GM21423 (cell line): ENCODE results near the gene FAF1.

ENCODE experiments used
- ATAC-seq: cut with Tn5 transposase; IDR thresholded peaks from one replicate; pipeline ENCODE4 v1.9.1; 2021; ENCODE audit warnings: mild to moderate bottlenecking, moderate library complexity; ENCODE audit not compliant: unreplicated experiment

The FAF1 gene

GRCh38 chr1:50658459-50659076 lies 301.5 kb downstream of the FAF1 start:
- ATAC-seq, result no peak

- ATAC-seq, result no peak
These were observed 303.1 kb downstream of the FAF1 start for GRCh38 chr1:50656931-50657330.

GRCh38 chr1:50651476-50652263 lies 308.4 kb downstream of the FAF1 start:
- ATAC-seq, result no peak

GRCh38 chr1:50646526-50646925 lies 313.5 kb downstream of the FAF1 start:
- no peak for ATAC-seq

- ATAC-seq, result no peak
These were observed 314.9 kb downstream of the FAF1 start for GRCh38 chr1:50645139-50645538.

GRCh38 chr1:50644447-50645105 lies 315.5 kb downstream of the FAF1 start:
- ATAC-seq, result no peak

GRCh38 chr1:50637460-50637859 lies 322.6 kb downstream of the FAF1 start:
- no peak for ATAC-seq

- no peak for ATAC-seq
These were observed 325.8 kb downstream of the FAF1 start for GRCh38 chr1:50634251-50634650.

GRCh38 chr1:50633465-50633864 lies 326.6 kb downstream of the FAF1 start:
- ATAC-seq, result no peak

GRCh38 chr1:50631161-50631560 lies 328.9 kb downstream of the FAF1 start:
- no peak for ATAC-seq

GRCh38 chr1:50622259-50622658 lies 337.8 kb downstream of the FAF1 start:
- ATAC-seq, result no peak

GRCh38 chr1:50620680-50621329 lies 339.3 kb downstream of the FAF1 start:
- no peak for ATAC-seq

GRCh38 chr1:50615036-50615750 lies 344.9 kb downstream of the FAF1 start:
- ATAC-seq, result no peak

GRCh38 chr1:50611675-50612074 lies 348.4 kb downstream of the FAF1 start:
- no peak for ATAC-seq

- peak; percentile 54 for ATAC-seq
These were observed 349.5 kb downstream of the FAF1 start for GRCh38 chr1:50610563-50610962.

- ATAC-seq, result no peak
These were observed 350.6 kb downstream of the FAF1 start for GRCh38 chr1:50609508-50609907.

GRCh38 chr1:50605186-50605875 lies 354.7 kb downstream of the FAF1 start:
- ATAC-seq, result no peak

- ATAC-seq, result no peak
These were observed 355.5 kb downstream of the FAF1 start for GRCh38 chr1:50604580-50604979.

GRCh38 chr1:50603274-50604271 lies 356.5 kb downstream of the FAF1 start:
- no peak for ATAC-seq
